Myometrial cell (primary cell): ENCODE data around the gene GNG12. TPM values are rescaled to one million over a fixed set of nuclear protein-coding genes. Genes with fewer than 3 reads are reported as not detected.

Source experiments
- total RNA-seq: library from RNA; depleted of rRNA; stranded (reverse); fragments of >200 nt; gene quantifications from 2 replicates; pipeline ENCODE4 v1.2.3, GENCODE V29; 2015

The GNG12 gene
- total RNA-seq, result 140 and 160 TPM in 2 replicates

GRCh38 chr1:67832737-67833601 lies at the start of gene GNG12:
TSS of gene GNG12 (minus strand) at chr1:67833467. CDS start at chr1:67707686, 125,781 bp downstream.

GRCh38 chr1:67685067-67685557 lies 148.2 kb downstream of the GNG12 start, which contains the start of gene GADD45A:
TSS of gene GADD45A (plus strand) at chr1:67685201. CDS start at chr1:67685495, 294 bp downstream.

Other genes with a start within 250 kb of the GNG12 start
- gene GADD45A, start 148.3 kb downstream of the GNG12 start, total RNA-seq, result 68.0 and 70.0 TPM in 2 replicates
- 13.3 and 16.4 TPM in 2 replicates for gene DIRAS3, start 217.2 kb upstream of the GNG12 start, total RNA-seq